Small intestine (tissue), 7 donors: Measurements from ENCODE around the gene OLFML3. TPM values are rescaled to one million over a fixed set of nuclear protein-coding genes. Genes with fewer than 3 reads are reported as not detected.

Experiments
- DNase-seq, 2 donors: peaks; one replicate each; pipeline versions ENCODE4 v3.0.0 to v3.0.0-alpha.2; 2013
- FAIRE-seq: peaks from 2 replicates; lab custom pipeline; 2012; peaks lifted over from hg19 to GRCh38; lab: Jason Lieb, UNC
- H3K27ac ChIP-seq, 3 donors: one replicate each; pipeline ENCODE4 v1.5.1; 2013; ENCODE audit warnings: low read length in 2 of 3, mild to moderate bottlenecking in 2 of 3, control low read depth in 1 of 3, inconsistent platforms in 1 of 3, low read depth in 1 of 3, moderate library complexity in 1 of 3
- H3K27me3 ChIP-seq, 3 donors: one replicate each; pipeline ENCODE4 v1.6.1; 2013; ENCODE audit warnings: low read length in 3 of 3, inconsistent platforms in 1 of 3; ENCODE audit not compliant: control insufficient read depth in 3 of 3, insufficient read depth in 3 of 3
- H3K36me3 ChIP-seq, 3 donors: one replicate each; pipeline ENCODE4 v1.6.1; 2013; ENCODE audit warnings: low read length in 3 of 3, inconsistent platforms in 1 of 3, low read depth in 1 of 3, mild to moderate bottlenecking in 1 of 3, moderate library complexity in 1 of 3; ENCODE audit not compliant: control insufficient read depth in 3 of 3, insufficient read depth in 2 of 3
- H3K4me1 ChIP-seq, 3 donors: one replicate each; pipeline ENCODE4 v1.6.1; 2013; ENCODE audit warnings: low read length in 2 of 3, inconsistent platforms in 1 of 3, low read depth in 1 of 3, mild to moderate bottlenecking in 1 of 3, moderate library complexity in 1 of 3; ENCODE audit not compliant: control insufficient read depth in 3 of 3, insufficient read depth in 2 of 3
- H3K4me3 ChIP-seq, 3 donors: one replicate each; pipeline ENCODE4 v1.5.1; 2013; ENCODE audit warnings: low read length in 3 of 3, control low read depth in 1 of 3, inconsistent platforms in 1 of 3, low read depth in 1 of 3, mild to moderate bottlenecking in 1 of 3, moderate library complexity in 1 of 3
- H3K9me3 ChIP-seq, 2 donors: one replicate each; pipeline ENCODE4 v1.6.1; 2013; ENCODE audit warnings: low read depth in 1 of 2, low read length in 1 of 2; ENCODE audit not compliant: control insufficient read depth in 2 of 2, insufficient read depth in 1 of 2
- WGBS, 3 donors: extraction: QIAGEN DNeasy Blood & Tissue Kit; methylation state at CpG; one replicate each; pipeline ENCODE4 v1.1.7; 2013; 5-methylcytosine and 5-hydroxymethylcytosine counted together
- polyA plus RNA-seq, 4 donors: library from polyadenylated mRNA; stranded (reverse) in 3 of 4; unstranded in 1 of 4; fragments of 200-250 nt in 3 of 4; fragments of 120-200 nt in 1 of 4; gene quantifications; one replicate each; pipeline versions ENCODE4 v1.2.1 to v1.2.3, GENCODE V29; 2013
- donor health status: healthy with polysubstance abuse.
- donor health status: control.
- donor health status: control.
- donor health status: Bipolar disorder and iron deficiency.
- donor health status: healthy.

Gene OLFML3
- polyA plus RNA-seq, 4 donors, result 2.2 to 34.1 (median 12.5) TPM

GRCh38 chr1:113957984-113958383, 21.3 kb upstream of the OLFML3 start:
- FAIRE-seq, result no peak
- H3K9me3 ChIP-seq, result no peaks in the 10 kb centered on the region
- WGBS, 3 donors, result 72 to 90% (median 85%) methylated on average over 1 of the region's 1 CpG
- no peak overlapping the region for H3K27ac ChIP-seq
- no peaks in the 10 kb centered on the region for H3K4me1 ChIP-seq
- H3K36me3 ChIP-seq, result peaks cover 6 to 13% (median 9%) of the 10 kb centered on the region in 3 donors
- DNase-seq, result no peak
- no peak overlapping the region for H3K4me3 ChIP-seq
- H3K27me3 ChIP-seq, result no peaks in the 10 kb centered on the region

- H3K9me3 ChIP-seq, result no peaks in the 10 kb centered on the region
- 94 to 100% (median 100%) methylated on average over 1 of the region's 1 CpG for WGBS, 3 donors
Measured at GRCh38 chr1:113958691-113959090, 20.6 kb upstream of the OLFML3 start.

GRCh38 chr1:113963281-113963906, 15.9 kb upstream of the OLFML3 start:
- WGBS, 3 donors, result 90 to 96% (median 91%) methylated on average over 12 of the region's 12 CpGs
- H3K27ac ChIP-seq, result no peak overlapping the region
- no peaks in the 10 kb centered on the region for H3K9me3 ChIP-seq
- H3K4me3 ChIP-seq, result no peak overlapping the region
- DNase-seq (no peak), FAIRE-seq (no peak)
- no peaks in the 10 kb centered on the region for H3K27me3 ChIP-seq
- no peaks in the 10 kb centered on the region for H3K4me1 ChIP-seq
- peaks cover 8 to 14% (median 13%) of the 10 kb centered on the region in 3 donors for H3K36me3 ChIP-seq

More at GRCh38 chr1:113958691-113959090, 20.6 kb upstream of the OLFML3 start:
- peaks cover 9 to 13% (median 12%) of the 10 kb centered on the region in 3 donors for H3K36me3 ChIP-seq
- no peak overlapping the region for H3K4me3 ChIP-seq
- H3K27me3 ChIP-seq, result no peaks in the 10 kb centered on the region
- DNase-seq, result no peak
- no peak overlapping the region for H3K27ac ChIP-seq
- no peak for FAIRE-seq
- no peaks in the 10 kb centered on the region for H3K4me1 ChIP-seq

GRCh38 chr1:113965703-113966412, 13.4 kb upstream of the OLFML3 start:
- H3K27me3 ChIP-seq, result no peaks in the 10 kb centered on the region
- H3K27ac ChIP-seq, result no peak overlapping the region
- DNase-seq, result no peak
- no peaks in the 10 kb centered on the region for H3K4me1 ChIP-seq
- 92 to 97% (median 96%) methylated on average over 4 of the region's 4 CpGs for WGBS, 3 donors
- H3K4me3 ChIP-seq, result no peak overlapping the region
- no peak for FAIRE-seq
- H3K36me3 ChIP-seq, result peaks cover 11 to 25% (median 25%) of the 10 kb centered on the region in 3 donors
- no peaks in the 10 kb centered on the region for H3K9me3 ChIP-seq

- no peak for DNase-seq
Measured at GRCh38 chr1:113972954-113973353, 6.3 kb upstream of the OLFML3 start.

GRCh38 chr1:113975211-113975895, 3.9 kb upstream of the OLFML3 start:
- FAIRE-seq, result no peak
- Histone ChIP-seq H3K4me1 (peaks cover 0 to 13% (median 0%) of the 10 kb centered on the region in 3 donors), H3K4me3 (no peak overlapping the region), H3K9me3 (no peaks in the 10 kb centered on the region), H3K27ac (no peak overlapping the region), H3K36me3 (peaks cover 18 to 19% (median 18%) of the 10 kb centered on the region in 3 donors), H3K27me3 (no peaks in the 10 kb centered on the region)
- DNase-seq, result peak in 1 of 2 donors; percentile 23
- WGBS, 3 donors, result 65 to 80% (median 73%) methylated on average over 4 of the region's 4 CpGs

More at GRCh38 chr1:113972954-113973353, 6.3 kb upstream of the OLFML3 start:
- FAIRE-seq, result no peak
- Histone ChIP-seq H3K9me3 (no peaks in the 10 kb centered on the region), H3K36me3 (peaks cover 21 to 32% (median 28%) of the 10 kb centered on the region in 3 donors), H3K27me3 (no peaks in the 10 kb centered on the region), H3K27ac (no peak overlapping the region), H3K4me3 (no peak overlapping the region), H3K4me1 (no peaks in the 10 kb centered on the region)
- WGBS, 3 donors, result 93 to 100% (median 96%) methylated on average over 9 of the region's 9 CpGs

GRCh38 chr1:113976609-113977278, 2.5 kb upstream of the OLFML3 start:
- Histone ChIP-seq H3K9me3 (no peaks in the 10 kb centered on the region), H3K27ac (peak overlapping the region in 1 of 3 donors; percentile 22), H3K27me3 (no peaks in the 10 kb centered on the region), H3K4me3 (no peak overlapping the region), H3K4me1 (peaks cover 0 to 15% (median 0%) of the 10 kb centered on the region in 3 donors), H3K36me3 (peaks cover 11 to 25% (median 17%) of the 10 kb centered on the region in 3 donors)
- DNase-seq (no peak), FAIRE-seq (no peak)
- WGBS, 3 donors, result 70 to 83% (median 81%) methylated on average over 4 of the region's 4 CpGs

- FAIRE-seq (no peak), DNase-seq (no peak)
- Histone ChIP-seq H3K27ac (peak overlapping the region in 1 of 3 donors; percentile 83), H3K27me3 (no peaks in the 10 kb centered on the region), H3K4me3 (no peak overlapping the region), H3K4me1 (peaks cover 0 to 27% (median 2%) of the 10 kb centered on the region in 3 donors), H3K36me3 (peaks cover 7 to 18% (median 7%) of the 10 kb centered on the region in 3 donors), H3K9me3 (no peaks in the 10 kb centered on the region)
- 70 to 83% (median 83%) methylated on average over 3 of the region's 3 CpGs for WGBS, 3 donors
Measured at GRCh38 chr1:113977906-113978305, 1.4 kb upstream of the OLFML3 start.
